Stimulated activated CD8-positive, alpha-beta memory T cell treated with anti-CD3 and anti-CD28 coated beads, Interleukin-4, amount 100 ng/mL, for 4 hours (primary cell): ENCODE measurements around the gene STK35.
A peak's percentile ranks its signal among the peaks of the same experiment; 100 is the strongest.

Experiments
- DNase-seq, 2 donors: peaks; one replicate each; pipeline ENCODE4 v3.0.0-alpha.2; 2020; ENCODE audit warnings: low read depth in 2 of 2, low spot score in 1 of 2

Gene STK35

DNA sequence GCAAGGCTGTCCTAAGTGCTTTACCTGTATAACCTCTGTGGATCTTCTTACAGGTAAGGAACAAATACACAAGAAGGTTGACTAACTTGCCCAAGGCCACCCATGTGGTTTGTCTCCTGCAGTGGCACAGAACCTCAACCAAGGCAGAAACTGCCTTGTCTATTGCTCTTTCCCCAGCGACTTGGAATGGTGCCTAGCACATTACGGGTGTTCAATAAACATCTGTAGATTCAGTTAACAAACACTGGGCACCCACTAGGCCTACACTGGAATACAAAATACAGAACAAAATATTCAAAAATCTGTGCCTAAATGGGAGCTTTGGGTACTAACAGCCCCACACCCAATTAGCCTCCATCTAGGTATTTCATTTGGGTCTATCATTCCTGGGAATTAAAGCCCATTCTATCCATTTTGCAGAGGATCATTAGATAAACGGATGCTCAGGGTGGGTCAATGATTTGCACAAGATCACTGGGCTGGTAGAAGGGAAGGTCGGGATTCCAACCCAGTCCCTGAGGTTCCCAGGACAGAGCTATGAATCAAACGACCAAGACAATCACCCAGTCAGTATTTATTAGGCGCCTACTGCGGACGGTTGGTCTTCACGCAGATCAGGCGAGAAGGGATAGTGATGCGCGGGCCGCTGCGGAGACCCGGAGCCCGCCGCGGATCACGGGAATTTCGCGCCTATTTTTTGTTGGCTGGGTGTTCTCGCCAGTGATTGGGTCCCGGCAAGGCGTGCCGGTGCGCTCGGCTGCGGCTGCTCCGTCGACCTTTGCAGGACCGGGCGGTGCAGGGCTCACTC lies at the start of gene STK35:
Gene STK35, plus strand, starts transcription at position 771 of the 808 bp plus-strand sequence. CDS start 55 bp downstream, outside the sequence.
- DNase-seq: peak in 1 of 2 donors; percentile 37

DNA sequence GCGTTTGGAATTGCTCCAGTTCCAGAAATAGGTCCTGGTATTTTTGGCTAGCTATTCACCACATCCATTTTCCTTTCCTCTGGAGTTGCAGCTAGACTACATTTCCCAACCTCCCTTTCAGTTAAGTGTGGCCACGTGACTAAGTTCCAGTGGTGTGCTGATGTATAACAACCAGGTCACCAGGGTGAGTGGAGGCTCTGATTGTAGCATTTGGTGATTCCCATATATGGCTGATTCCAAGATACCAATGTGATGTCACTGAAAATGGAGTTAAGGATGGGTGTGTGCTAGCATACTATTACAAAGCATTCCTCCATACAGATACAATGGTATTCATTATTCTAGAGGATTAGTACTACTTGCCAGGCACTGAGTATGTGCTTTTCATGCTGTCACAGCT lies 49.7 kb upstream of the STK35 start:
- DNase-seq: no peak

DNA sequence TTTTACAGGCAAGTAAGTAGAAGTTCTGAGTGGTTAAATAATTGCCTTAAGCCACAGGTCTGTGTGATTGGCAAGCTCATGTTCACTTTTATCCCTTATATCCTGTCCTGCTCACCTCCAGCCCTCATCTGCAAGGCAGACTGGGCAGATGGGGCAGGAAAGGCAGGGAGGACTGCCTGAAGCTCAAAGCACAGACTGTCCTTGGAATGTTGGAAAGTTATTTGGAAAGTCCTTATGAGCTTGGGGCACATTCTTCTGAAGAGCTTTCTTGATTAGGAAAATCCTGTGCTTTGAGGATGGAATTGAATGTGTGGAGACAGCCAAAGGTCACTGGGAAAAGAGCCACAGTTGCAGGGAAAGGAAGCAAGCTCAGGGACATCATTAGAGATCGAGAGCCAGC lies 48.9 kb upstream of the STK35 start:
- DNase-seq: no peak

DNA sequence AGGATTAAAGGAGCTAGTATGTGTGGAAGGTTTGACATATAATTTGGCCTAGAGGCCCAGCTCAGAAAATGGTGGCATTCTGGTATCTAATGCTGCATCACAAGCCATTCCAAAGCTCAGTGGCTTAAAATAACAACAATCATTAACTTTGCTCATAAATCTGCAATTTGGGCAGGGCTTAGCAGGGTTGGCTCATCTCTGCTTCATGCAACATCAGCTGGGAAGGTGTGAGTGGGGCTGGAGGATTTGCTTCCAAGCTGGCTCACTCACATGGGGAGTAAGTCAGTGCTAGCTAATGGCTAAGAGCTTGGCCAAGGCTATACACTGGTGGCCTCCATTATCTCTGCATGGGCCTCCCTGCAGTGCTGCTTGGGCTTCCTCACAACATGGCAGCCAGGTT lies 48.0 kb upstream of the STK35 start:
- no peak for DNase-seq

DNA sequence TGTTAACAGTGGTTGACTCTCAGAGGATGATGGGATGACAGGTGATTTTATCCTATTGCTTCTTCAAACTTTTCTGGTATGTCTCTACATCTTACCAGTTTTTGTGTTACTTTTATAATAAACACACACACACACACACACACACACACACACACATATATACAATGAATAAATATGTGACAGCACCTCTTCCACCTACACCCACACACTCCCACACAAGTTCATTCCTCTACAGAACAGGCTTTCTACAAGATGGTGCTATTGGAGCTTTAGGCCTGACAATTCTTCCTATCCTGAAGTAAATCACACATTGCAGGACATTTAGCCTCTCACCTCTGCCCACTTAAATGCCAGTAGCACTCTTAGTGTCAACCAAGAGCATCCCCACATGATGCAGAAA lies 46.7 kb upstream of the STK35 start:
- DNase-seq: no peak

DNA sequence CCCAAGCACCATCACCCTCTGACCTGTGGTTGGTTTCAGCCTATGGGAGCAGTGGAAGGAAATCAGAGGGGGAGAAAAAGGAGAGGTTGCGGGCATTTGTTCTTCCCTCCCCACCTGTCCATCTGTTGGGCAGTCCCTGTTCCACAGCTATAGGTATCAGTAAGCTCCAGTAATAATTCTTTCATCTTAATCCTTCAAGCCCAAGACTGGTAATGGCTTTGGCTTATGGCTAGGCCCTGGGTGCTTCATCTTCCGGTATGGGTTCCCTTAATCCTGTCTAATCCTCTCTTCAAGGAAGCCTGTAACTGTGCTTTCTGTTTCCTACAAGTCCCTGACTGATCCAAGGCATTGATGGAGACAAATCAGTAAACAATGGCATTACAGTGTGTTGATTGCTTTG lies 42.2 kb upstream of the STK35 start:
- DNase-seq: no peak

DNA sequence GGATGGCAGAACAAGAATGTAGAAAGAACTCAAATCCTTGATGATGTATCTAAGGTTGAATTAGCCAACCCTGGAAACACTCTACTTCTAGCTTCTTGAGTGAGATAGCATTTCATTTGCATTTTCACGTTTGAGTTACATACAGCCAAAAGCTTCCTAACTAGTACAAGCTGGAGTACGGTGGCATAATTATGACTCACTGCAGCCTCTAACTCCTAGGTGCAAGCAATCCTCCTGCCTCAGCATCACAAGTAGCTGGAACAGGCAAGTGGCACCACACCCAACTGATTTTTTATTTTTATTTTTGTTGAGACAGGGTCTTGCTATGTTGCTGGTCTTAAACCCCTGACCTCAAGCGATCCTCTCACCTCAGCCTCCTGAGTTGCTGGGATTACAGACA lies 36.5 kb upstream of the STK35 start:
- DNase-seq: no peak

DNA sequence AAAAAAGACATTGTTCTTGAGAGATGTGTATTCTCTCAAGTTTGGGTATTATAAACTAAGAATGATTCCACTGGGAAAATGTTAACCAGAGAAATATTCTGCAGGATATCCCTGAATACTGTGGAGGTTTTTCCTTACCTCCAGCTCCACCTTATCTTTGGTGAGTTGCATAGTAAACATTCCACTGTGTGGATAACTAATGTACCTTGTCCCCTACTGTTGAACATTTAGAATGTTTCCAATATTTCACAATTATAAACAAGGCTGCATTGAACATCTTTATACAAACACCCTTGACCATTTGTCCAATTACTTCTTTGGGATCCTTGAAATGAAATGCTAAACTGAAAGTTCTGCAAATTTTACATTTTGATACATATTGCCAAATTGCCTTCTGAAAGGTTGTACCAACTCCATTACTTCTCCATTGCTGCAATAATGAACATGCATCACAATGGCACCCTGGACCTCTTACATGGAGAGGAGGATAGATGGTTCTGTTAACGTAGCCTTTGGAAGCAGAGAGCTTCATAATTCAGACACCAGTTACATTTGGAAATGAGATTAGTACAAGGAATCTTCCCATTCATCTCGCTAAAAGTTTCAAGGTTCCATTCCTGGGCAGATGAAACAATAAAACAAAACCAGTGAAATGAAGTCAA lies 35.0 kb upstream of the STK35 start:
- DNase-seq: no peak

DNA sequence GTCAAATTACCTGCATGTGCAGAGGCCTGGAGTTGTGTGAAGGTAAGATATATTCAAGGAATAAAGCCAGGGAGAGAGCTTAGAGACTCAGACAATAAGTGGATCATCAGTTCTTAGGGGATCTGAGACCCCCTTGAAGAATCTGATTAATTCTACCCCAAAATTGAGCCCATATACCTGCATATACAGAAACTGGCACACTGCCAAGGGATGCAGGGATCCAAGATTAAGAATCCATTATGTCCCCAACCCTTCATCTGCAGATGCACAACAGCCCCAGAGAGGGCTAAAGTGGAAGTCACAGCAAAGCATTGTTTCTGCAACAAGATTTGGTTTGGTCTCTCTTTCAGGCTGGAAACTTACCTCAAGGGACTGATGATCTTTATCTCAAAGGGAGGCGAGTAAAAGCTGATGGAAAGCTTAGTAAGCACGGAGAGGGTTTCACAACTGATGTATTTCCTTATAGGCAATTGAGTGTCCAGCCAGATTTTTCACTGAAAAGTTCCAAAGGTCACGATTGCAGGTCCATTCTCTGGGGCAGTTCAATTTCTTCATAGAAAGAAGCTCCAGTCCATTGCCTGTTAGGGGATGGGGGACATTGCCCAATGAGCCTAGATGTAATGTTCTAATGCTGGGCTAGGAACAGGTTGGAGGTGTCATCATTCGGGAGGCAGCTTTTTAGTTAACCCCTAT lies 20.9 kb upstream of the STK35 start:
- no peak for DNase-seq

DNA sequence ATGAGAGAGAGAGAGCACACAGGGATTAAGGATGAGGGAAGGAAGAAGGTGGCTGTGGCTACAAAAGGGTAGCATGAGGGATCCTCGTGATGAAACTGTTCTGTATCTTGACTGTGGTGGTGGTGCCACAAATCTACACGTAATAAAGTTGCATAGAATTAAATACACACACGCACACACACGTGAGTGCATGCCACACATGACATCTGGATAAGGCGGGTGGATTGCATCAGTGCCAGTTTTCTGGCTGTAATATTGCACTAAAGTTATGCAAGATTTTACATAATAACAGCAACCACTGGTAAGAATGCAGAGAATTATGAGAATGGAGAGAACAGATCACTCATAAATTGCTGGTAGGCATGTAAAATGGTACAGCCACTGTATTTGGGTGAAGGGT lies 16.9 kb upstream of the STK35 start:
- DNase-seq: no peak

DNA sequence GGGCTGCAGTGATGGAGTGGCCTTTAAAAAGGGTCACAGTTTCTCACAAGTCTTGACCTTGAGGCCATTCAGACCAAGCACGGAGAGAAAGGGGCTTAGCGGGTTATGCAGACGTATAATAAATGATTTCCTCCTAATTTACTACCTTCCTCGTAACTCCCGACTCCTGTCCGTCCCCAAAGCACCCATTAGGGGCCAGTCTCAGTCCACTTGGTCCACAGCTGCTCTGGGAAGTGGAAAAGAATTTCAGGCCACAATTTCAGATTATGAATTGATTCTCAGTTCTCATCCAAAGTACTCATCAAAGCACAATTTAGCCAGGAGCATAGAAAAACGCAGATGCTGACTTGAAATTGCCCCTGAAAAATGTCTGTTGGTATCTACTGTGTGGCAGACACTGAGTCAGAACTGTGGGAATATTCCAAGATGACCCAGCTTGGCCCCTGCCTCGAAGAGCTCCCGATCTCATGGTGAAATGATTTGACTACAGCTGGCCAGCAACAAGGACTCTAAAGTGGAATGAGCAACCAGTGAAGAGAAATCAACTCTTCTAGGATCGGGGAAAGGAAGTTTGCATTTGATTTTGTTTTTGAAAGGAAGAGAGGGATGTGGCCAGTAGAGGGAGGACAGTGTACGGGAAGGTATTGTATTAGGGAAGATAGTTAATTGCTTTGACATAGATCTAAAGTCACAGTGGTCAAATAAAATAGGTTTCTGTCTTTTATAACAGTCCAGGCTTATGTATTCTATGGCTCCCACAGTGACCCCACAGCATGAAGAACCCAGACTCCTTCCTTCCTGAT lies 15.2 kb upstream of the STK35 start:
- DNase-seq: no peak

DNA sequence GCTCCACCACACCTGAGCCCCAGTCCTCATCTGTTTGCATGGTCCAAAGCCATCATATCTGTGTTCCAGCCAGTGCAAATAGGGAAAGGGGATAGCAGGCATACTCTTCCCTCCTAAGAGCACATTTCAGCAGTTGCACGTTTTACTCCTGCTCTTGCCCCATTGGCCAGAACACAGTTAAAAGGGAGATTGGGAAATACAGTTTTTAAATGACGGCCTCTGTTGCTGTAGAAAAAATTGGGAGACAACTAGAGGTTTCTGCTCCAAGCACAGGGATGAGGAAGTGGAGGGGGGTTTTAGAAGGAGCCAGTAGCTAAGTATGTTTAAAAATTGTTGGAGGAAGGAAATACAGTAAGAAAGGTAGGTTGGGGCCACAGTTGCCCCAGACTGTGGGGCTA lies 14.6 kb upstream of the STK35 start:
- DNase-seq: no peak

DNA sequence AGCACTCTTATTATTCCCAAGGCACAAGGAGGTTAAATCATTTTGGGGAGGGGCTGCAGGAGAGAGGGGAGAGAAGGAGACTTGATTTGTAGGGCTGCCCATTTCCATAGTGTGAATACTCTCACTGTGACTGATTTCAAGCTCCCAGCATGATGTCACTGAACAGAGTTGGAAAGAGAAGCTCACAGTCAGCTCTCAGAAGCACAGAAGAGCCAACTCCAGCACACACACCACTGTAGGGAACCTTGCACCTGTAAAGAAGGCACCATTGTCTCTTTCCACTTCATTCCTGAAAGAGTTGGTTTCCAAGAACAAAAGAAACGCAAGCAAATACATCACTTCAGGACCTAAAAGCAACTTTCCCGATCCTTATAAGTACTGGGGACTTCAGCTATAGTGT lies 12.7 kb upstream of the STK35 start:
- DNase-seq: no peak

DNA sequence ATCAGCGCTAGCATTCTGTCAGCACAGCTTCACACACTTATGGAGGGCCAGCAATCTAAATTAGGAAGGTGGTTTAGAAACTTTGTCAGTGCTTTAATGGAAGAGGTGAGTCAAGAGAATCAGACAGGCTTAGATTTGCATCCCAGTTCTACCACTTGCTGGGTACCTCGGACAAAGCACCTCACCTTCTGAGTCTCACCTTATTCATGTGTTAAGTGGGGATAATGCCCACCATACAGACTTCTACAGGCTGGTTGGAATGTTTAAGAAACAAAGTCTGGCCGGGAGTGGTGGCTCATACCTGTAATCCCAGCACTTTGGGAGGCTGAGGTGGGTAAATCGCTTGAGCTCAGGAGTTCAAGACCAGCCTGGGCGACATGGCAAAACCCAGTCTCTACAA lies 12.2 kb upstream of the STK35 start:
- no peak for DNase-seq

DNA sequence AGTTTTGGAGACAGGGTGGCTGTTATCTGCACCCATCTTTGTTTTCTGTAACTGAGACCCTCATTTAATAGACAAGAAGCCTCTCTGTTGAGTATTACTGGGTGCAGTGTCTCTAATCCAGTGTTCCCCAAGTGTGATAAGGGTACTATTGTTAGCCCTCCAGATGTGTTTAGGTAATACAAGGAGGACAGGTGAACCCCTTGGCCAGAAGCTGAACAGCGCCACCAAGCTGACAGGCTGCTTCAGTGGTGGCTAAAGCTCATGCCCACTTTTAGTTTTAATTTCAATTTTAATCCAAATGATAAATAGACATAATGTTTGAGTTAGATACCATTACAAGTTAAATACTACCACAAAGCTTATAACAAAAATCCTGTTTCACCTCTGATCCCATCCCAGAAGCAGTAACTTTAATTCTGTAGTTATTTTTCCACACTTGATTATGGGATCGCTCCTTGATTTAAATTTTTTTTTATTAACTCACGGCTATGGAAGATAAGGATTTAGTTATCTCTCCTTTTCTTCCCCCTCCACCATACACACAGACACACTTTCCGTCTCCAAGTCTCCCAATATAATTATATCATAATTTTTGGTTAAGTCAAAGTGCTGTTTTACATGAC lies 8.4 kb upstream of the STK35 start:
- DNase-seq: no peak

DNA sequence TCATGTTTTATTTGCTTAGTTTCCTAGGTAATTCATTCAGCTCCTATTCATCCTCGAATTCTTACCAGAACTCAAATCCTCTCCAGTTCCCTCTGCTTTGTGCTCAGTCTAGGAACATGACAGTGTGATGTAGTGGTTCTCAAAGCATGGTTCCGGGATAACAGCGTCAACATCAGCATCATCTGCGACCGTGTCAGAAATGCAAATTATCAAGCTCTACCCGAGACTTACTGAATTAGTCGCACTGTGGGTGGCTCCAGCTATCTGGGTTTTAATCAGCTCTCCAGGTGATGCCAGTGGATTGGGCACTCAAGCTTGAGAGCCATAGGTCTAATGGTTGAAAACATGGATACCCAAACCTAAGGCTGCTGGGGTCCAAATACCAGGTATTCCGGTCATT lies 7.7 kb upstream of the STK35 start:
- no peak for DNase-seq

DNA sequence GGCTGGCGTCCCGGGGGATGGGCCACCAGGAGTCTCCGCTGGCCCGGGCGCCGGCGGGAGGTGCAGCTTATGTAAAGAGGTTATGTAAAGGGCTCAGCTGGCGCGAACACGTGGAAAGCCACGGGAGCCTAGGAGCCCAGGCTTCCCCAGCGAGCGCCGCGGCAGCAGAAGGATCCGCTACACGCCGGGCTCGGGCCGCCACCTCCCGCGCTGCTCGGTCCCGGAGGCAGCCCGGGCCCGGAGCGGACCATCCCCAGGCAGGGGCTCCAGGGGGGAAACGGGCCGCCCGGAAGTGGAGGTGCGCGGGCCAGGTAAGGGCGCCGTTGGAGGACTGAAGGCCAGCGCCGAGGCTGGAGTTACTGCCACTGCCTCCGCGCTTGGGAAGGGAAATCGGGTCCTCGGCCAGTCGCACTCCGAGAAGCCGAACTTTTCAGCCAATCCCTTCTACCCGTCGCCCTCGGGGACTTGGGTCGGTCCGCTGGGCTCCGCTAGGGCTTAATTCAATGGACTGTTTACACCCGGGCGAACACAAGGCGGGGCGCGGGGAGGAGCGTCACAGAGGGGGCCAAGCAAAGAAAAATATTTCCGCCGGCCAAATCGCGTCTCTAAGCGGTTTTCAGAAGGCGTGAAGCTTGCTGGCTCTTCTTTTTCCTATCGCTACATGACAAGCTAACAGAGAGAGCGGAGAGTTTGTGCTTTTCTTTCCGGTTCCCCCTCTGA lies 398 bp downstream of the STK35 start:
- DNase-seq: peak; percentile 78 to 80

DNA sequence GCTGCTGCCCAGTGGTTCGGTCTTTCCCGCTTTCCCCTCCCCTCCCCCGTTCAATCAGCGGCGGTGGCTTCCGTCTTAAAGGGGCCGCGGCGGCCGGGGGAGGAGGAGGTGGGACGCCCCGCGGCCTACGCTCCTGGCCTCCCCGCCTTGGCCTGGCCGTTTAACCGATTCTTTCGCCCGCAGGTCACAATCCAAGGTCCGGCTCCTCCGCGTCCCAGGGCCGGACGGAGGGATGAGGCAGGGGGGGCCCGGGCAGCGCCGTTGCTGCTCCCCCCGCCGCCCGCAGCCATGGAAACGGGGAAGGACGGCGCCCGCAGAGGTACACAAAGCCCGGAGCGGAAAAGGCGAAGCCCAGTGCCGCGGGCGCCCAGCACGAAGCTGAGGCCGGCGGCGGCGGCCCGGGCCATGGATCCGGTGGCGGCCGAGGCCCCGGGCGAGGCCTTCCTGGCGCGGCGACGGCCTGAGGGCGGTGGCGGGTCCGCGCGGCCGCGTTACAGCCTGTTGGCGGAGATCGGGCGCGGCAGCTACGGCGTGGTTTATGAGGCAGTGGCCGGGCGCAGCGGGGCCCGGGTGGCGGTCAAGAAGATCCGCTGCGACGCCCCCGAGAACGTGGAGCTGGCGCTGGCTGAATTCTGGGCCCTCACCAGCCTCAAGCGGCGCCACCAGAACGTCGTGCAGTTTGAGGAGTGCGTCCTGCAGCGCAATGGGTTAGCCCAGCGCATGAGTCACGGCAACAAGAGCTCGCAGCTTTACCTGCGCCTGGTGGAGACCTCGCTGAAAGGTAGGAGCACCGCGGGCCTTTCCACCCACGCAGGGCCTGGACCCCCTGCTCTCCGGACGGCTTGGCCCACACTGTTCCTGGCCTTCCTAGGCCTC lies 1.2 kb downstream of the STK35 start:
- peak; percentile 62 to 71 for DNase-seq

DNA sequence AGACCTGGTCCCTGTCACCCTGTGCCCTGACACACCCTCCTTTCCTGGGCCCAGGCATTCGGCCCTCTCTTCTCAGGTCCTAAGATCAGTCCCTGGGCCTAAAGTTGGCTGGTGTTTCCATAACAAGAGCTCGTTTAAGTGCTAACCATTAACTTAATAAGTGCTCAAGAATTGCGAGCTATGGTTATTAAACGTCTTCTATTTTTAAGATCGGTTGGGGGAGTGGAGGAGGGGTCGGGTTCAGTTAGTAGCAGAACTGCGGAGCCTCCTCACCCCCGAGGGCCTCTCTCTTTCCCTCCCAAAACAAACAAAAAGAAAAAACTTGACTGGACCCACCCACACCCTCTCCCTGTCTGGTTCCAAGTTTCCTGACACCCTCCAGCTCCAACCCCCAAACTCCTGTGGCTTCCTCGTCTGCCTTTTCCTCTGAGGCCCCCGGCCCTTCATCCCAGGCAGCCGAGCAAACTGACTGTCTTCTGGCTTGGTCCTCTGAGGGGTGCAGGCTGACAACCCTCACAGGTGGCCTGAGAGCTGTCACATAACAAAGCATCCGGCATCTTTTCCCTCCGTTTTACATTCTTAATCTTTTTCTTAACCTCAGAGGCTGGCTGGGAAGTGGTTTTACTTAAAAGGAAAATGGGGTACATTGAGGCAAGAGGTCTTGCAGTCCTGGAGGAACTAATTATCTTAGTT lies 2.0 kb downstream of the STK35 start:
- DNase-seq: no peak
